GM23248 (cell line): Measurements from ENCODE around the gene MRTFA. TPM values are rescaled to one million over a fixed set of nuclear protein-coding genes. Genes with fewer than 3 reads are reported as not detected.

Experiments used
- DNase-seq: peaks from one replicate; pipeline ENCODE4 v3.0.0-alpha.2; 2015
- H2AFZ ChIP-seq: fragments of 200-600 bp; sonication (generic); 2 replicates; pipeline ENCODE4 v1.6.1; 2016; ENCODE audit warnings: antibody characterized with exemption
- H3F3A ChIP-seq: fragments of 200-600 bp; sonication (generic); 2 replicates; pipeline ENCODE4 v1.6.1; 2016; ENCODE audit warnings: mild to moderate bottlenecking, antibody characterized with exemption, mixed run types; ENCODE audit not compliant: insufficient read depth
- H3K27ac ChIP-seq: fragments of 200-600 bp; sonication (generic); 2 replicates; pipeline ENCODE4 v1.5.1; 2016; ENCODE audit warnings: mild to moderate bottlenecking
- H3K27me3 ChIP-seq: fragments of 200-600 bp; sonication (generic); replicated peaks from 2 replicates; pipeline ENCODE4 v1.6.1; 2016; ENCODE audit warnings: mild to moderate bottlenecking; ENCODE audit not compliant: insufficient read depth
- H3K36me3 ChIP-seq: fragments of 200-600 bp; sonication (generic); 2 replicates; pipeline ENCODE4 v1.6.1; 2016; ENCODE audit warnings: low read depth, mild to moderate bottlenecking
- H3K4me1 ChIP-seq: fragments of 200-600 bp; sonication (generic); 2 replicates; pipeline ENCODE4 v1.6.1; 2016; ENCODE audit warnings: mild to moderate bottlenecking; ENCODE audit not compliant: insufficient read depth
- H3K4me2 ChIP-seq: fragments of 200-600 bp; sonication (generic); one replicate; pipeline ENCODE4 v1.6.1; 2016; ENCODE audit warnings: mild to moderate bottlenecking; ENCODE audit not compliant: unreplicated experiment
- H3K4me3 ChIP-seq: fragments of 200-600 bp; sonication (generic); 2 replicates; pipeline ENCODE4 v1.5.1; 2016; ENCODE audit warnings: mild to moderate bottlenecking
- H3K79me2 ChIP-seq: fragments of 200-600 bp; sonication (generic); 2 replicates; pipeline ENCODE4 v1.6.1; 2016; ENCODE audit warnings: mild to moderate bottlenecking; ENCODE audit not compliant: insufficient read depth
- H3K9ac ChIP-seq: fragments of 200-600 bp; sonication (generic); 2 replicates; pipeline ENCODE4 v1.6.1; 2016; ENCODE audit warnings: mild to moderate bottlenecking
- H3K9me2 ChIP-seq: fragments of 200-600 bp; sonication (generic); 2 replicates; pipeline ENCODE4 v1.6.1; 2016; ENCODE audit warnings: mixed run types, mild to moderate bottlenecking, moderate library complexity; ENCODE audit not compliant: insufficient read depth
- H3K9me3 ChIP-seq: fragments of 200-600 bp; sonication (generic); one replicate; pipeline ENCODE4 v1.6.1; 2017; ENCODE audit warnings: low read depth
- H4K20me1 ChIP-seq: fragments of 200-600 bp; sonication (generic); 2 replicates; pipeline ENCODE4 v1.6.0; 2016; ENCODE audit not compliant: insufficient read depth
- EZH2 ChIP-seq: fragments of 200-600 bp; sonication (generic); IDR thresholded peaks from 2 replicates; pipeline ENCODE4 v1.6.1; 2018; ENCODE audit warnings: antibody characterized with exemption, mild to moderate bottlenecking; ENCODE audit not compliant: insufficient read depth, poor library complexity, severe bottlenecking
- EZH2phosphoT487 ChIP-seq: fragments of 200-600 bp; sonication (generic); IDR thresholded peaks from 2 replicates; pipeline ENCODE4 v1.6.1; 2018; ENCODE audit warnings: antibody characterized with exemption, moderate library complexity, mild to moderate bottlenecking, low read depth; ENCODE audit not compliant: insufficient read depth
- WGBS, 2 experiments: methylation state at CpG; one replicate each; pipeline ENCODE4 v1.1.6; 2015 to 2017; ENCODE audit warnings: low lambda C conversion rate in 2 of 2, low coverage in 1 of 2; ENCODE audit errors: missing lambda C conversion rate in 2 of 2; 5-methylcytosine and 5-hydroxymethylcytosine counted together
- in situ Hi-C: fragments of 300-500 bp; cut with MboI; formaldehyde crosslinking; loops from 2 replicates; pipeline ENCODE4 v1.15.0; 2020
- polyA plus RNA-seq: library from polyadenylated mRNA; unstranded; fragments of >200 nt; fragmentation: Nextera tagmentation; extraction: Ambion mirVana; gene quantifications from 2 replicates; pipeline ENCODE4 v1.2.1, GENCODE V29; 2016
- total RNA-seq: library from RNA; depleted of rRNA; stranded (reverse); fragments of >200 nt; shearing (Covaris generic); gene quantifications from 2 replicates; pipeline ENCODE4 v1.2.3, GENCODE V29; 2014

The MRTFA gene
- total and polyA plus RNA-seq, 2 experiments from 2014 or later = 24.2 to 49.2 TPM

- Histone ChIP-seq H3K4me2 (no peak overlapping the region), H3K79me2 (peaks cover 100% of the 10 kb centered on the region), H3K9me3 (no peaks in the 10 kb centered on the region), H3K4me1 (peaks cover 14% of the 10 kb centered on the region), H3K9ac (no peak overlapping the region), H3K4me3 (no peak overlapping the region), H2AFZ (no peak overlapping the region), H3F3A (peaks cover 9% of the 10 kb centered on the region), H3K27ac (no peak overlapping the region), H3K27me3 (no peaks in the 10 kb centered on the region), H3K36me3 (0 out of 2 replicates have a peak, but pooled peaks cover 4% of the 10 kb centered on the region), H3K9me2 (no peaks in the 10 kb centered on the region), H4K20me1 (no peaks in the 10 kb centered on the region)
- WGBS, 2 experiments = 95 to 100% methylated on average over 2 of the region's 2 CpGs
- DNase-seq = no peak
- TF ChIP-seq EZH2phosphoT487 (no peak), EZH2 (no peak)
- in situ Hi-C loops = loop anchor here (10.0 kb wide), 1 partner anchor 124 kb away; no protein-coding TSS in a partner anchor
Observed at GRCh38 chr22:40520562-40520961, 116.0 kb downstream of the MRTFA start.

GRCh38 chr22:40519948-40520331 is 116.6 kb downstream of the MRTFA start:
- no peak overlapping the region for H2AFZ ChIP-seq
- peaks cover 8% of the 10 kb centered on the region; the same call in 1 of the 2 replicates for H3F3A ChIP-seq
- 98 to 100% methylated on average over 3 of the region's 3 CpGs for WGBS, 2 experiments
- H3K79me2 ChIP-seq = peaks cover 100% of the 10 kb centered on the region
- TF ChIP-seq EZH2phosphoT487 (no peak), EZH2 (no peak)
- H3K4me1 ChIP-seq = peaks cover 11% of the 10 kb centered on the region
- H3K4me2 ChIP-seq = no peak overlapping the region
- H3K27ac ChIP-seq = no peak overlapping the region
- H3K9ac ChIP-seq = no peak overlapping the region
- no peaks in the 10 kb centered on the region for H4K20me1 ChIP-seq
- no peaks in the 10 kb centered on the region for H3K27me3 ChIP-seq
- no peaks in the 10 kb centered on the region for H3K9me2 ChIP-seq
- in situ Hi-C loops = loop anchor here (10.0 kb wide), 1 partner anchor 125 kb away; no protein-coding TSS in a partner anchor
- H3K36me3 ChIP-seq = 0 out of 2 replicates have a peak, but pooled peaks cover 4% of the 10 kb centered on the region
- no peaks in the 10 kb centered on the region for H3K9me3 ChIP-seq
- DNase-seq = no peak
- no peak overlapping the region for H3K4me3 ChIP-seq

GRCh38 chr22:40519284-40519947 is 117.1 kb downstream of the MRTFA start:
- Histone ChIP-seq H4K20me1 (no peaks in the 10 kb centered on the region), H2AFZ (no peak overlapping the region), H3K79me2 (peaks cover 100% of the 10 kb centered on the region), H3K4me1 (0 out of 2 replicates have a peak, but pooled peaks cover 7% of the 10 kb centered on the region), H3K36me3 (0 out of 2 replicates have a peak, but pooled peaks cover 4% of the 10 kb centered on the region), H3K9ac (no peak overlapping the region), H3F3A (0 out of 2 replicates have a peak, but pooled peaks cover 8% of the 10 kb centered on the region), H3K9me3 (no peaks in the 10 kb centered on the region), H3K4me2 (no peak overlapping the region), H3K27me3 (no peaks in the 10 kb centered on the region), H3K4me3 (no peak overlapping the region), H3K27ac (no peak overlapping the region), H3K9me2 (no peaks in the 10 kb centered on the region)
- WGBS, 2 experiments = 74 to 75% methylated on average over 5 of the region's 5 CpGs
- DNase-seq = peak; percentile 11
- TF ChIP-seq EZH2 = no peak
- TF ChIP-seq EZH2phosphoT487 = no peak
- in situ Hi-C loops = no loop called here

GRCh38 chr22:40518840-40519239 is 117.7 kb downstream of the MRTFA start:
- Histone ChIP-seq H3F3A (0 out of 2 replicates have a peak, but pooled peaks cover 8% of the 10 kb centered on the region), H3K36me3 (0 out of 2 replicates have a peak, but pooled peaks cover 4% of the 10 kb centered on the region), H3K4me1 (0 out of 2 replicates have a peak, but pooled peaks cover 1% of the 10 kb centered on the region), H3K9ac (no peak overlapping the region), H3K27me3 (no peaks in the 10 kb centered on the region), H3K4me3 (no peak overlapping the region), H3K9me3 (no peaks in the 10 kb centered on the region), H3K79me2 (peaks cover 100% of the 10 kb centered on the region), H3K27ac (no peak overlapping the region), H2AFZ (no peak overlapping the region), H3K9me2 (no peaks in the 10 kb centered on the region), H4K20me1 (no peaks in the 10 kb centered on the region), H3K4me2 (no peak overlapping the region)
- WGBS, 2 experiments = 93 to 97% methylated on average over 4 of the region's 4 CpGs
- in situ Hi-C loops = no loop called here
- DNase-seq = no peak
- no peak for TF ChIP-seq EZH2phosphoT487
- no peak for TF ChIP-seq EZH2
